ENCODE data around the gene KRT86. TPM values are rescaled to one million over a fixed set of nuclear protein-coding genes. Genes with fewer than 3 reads are reported as not detected.

KRT86 gene
- total RNA-seq, 1 donor from 2014 or later, result 0.45 TPM

Other genes with a start within 250 kb of the KRT86 start
- gene NR4A1, start 223.2 kb upstream of the KRT86 start, total RNA-seq, result 688 TPM
- 28.2 TPM for gene ATG101, start 204.7 kb upstream of the KRT86 start, total RNA-seq
- gene SMIM41, start 194.9 kb upstream of the KRT86 start, total RNA-seq, result 12.4 TPM
- gene KRT80, start 82.6 kb upstream of the KRT86 start, total RNA-seq, result 0.13 TPM
- 4.0 TPM for gene KRT7, start 41.4 kb upstream of the KRT86 start, total RNA-seq
- gene KRT81, start 16.9 kb downstream of the KRT86 start, total RNA-seq, result not detected
- not detected for gene KRT83, start 46.8 kb downstream of the KRT86 start, total RNA-seq
- gene KRT85, start 92.8 kb downstream of the KRT86 start, total RNA-seq, result not detected
- not detected for gene KRT84, start 111.0 kb downstream of the KRT86 start, total RNA-seq
- not detected for gene KRT82, start 131.7 kb downstream of the KRT86 start, total RNA-seq
- gene KRT75, start 159.7 kb downstream of the KRT86 start, total RNA-seq, result not detected
- gene KRT6B, start 177.5 kb downstream of the KRT86 start, total RNA-seq, result not detected
- not detected for gene KRT6C, start 199.2 kb downstream of the KRT86 start, total RNA-seq
- not detected for gene KRT6A, start 218.6 kb downstream of the KRT86 start, total RNA-seq
- gene KRT5, start 245.7 kb downstream of the KRT86 start, total RNA-seq, result 2.6 TPM

Measured in sciatic nerve (tissue), 1 donor.